22Rv1 (cell line): ENCODE measurements around the gene ZNF500.

Experiments
- H3K27ac ChIP-seq: fragments of 450-650 bp; 2 replicates; pipeline ENCODE4 v1.5.1; 2017
- ZFX ChIP-seq: fragments of 450-650 bp; IDR thresholded peaks from 2 replicates; pipeline ENCODE4 v1.6.1; 2017; ENCODE audit warnings: antibody characterized with exemption, borderline replicate concordance
- TF ChIP-seq, protein P1 (sequence below): fragments of 450-650 bp; IDR thresholded peaks from 2 replicates; pipeline ENCODE4 v1.5.1; 2017; ENCODE audit warnings: mild to moderate bottlenecking

Gene ZNF500

DNA sequence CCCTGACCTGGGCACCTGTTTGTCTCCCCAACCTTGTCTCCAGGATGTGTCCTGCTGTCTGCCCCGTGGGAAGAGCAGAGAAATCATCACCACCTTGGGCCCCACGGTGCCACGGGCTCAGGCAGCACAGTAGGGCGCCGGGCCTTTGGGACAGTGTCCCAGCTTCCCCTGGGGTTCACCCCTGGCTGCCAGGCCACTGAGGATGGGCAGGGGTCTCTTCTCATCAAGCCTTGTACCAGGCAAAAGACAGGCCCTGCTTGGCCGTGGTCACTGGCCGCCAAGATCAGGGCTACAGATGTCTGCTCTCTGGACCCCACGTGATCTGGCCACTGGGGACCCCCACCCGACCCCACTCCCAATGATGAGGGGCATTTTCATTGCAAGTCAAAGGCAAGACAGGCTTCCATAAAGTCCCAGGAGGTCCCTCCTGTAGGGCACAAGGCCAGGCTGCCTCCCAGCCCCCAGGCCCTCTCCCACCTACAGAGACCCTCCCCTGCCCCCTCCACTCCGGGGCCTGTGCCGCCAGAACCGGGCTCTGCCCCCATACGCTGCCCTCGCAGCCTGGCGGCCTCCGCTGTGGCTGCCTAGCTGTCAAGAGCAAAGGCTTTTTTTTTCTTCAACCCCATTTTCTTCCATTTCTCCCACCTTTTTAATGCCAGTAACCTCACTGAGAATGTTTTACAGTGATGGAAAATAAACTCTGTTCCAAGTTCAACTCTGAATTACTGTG lies 18.1 kb downstream of the ZNF500 start:
- TF ChIP-seq, protein P1, sequence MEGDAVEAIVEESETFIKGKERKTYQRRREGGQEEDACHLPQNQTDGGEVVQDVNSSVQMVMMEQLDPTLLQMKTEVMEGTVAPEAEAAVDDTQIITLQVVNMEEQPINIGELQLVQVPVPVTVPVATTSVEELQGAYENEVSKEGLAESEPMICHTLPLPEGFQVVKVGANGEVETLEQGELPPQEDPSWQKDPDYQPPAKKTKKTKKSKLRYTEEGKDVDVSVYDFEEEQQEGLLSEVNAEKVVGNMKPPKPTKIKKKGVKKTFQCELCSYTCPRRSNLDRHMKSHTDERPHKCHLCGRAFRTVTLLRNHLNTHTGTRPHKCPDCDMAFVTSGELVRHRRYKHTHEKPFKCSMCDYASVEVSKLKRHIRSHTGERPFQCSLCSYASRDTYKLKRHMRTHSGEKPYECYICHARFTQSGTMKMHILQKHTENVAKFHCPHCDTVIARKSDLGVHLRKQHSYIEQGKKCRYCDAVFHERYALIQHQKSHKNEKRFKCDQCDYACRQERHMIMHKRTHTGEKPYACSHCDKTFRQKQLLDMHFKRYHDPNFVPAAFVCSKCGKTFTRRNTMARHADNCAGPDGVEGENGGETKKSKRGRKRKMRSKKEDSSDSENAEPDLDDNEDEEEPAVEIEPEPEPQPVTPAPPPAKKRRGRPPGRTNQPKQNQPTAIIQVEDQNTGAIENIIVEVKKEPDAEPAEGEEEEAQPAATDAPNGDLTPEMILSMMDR = no peak
- no peak for TF ChIP-seq ZFX
- no peak overlapping the region for H3K27ac ChIP-seq

DNA sequence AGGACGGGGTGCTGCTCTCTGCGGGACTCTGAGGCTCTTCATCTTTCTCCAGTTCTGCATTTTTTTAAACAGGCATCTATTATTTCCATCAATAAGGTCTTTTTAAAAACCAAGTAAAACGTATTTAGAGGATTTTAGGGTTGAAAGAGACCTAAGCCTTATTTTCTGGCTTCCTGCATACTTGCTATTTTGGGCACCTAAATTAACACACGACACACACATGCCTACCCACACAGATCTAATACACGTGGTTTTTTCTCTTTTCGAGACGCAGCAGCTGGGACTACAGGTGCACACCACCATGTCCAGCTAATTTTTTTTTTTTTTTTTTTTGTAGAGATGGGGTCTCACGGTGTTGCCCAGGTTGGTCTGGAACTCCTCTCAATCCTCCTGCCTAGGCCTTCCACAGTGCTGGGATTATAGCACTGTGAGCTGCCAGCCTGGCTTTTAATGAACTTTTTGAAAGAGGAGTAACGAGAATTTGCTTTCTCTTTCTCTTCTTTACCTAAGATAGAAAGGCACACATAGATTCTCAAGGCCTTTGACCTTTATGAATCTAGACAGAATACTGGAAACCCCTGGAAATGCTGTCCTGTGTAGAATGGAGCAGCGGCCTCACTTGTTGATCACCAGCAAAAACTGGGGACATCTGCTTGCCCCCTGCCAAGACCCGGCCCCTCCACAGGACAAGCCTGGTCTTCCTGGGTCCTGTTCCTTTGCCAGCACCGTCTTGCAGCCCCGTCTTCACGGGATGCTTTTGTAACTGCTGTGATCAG lies 18.9 kb downstream of the ZNF500 start:
- TF ChIP-seq, protein P1 = no peak
- no peak overlapping the region for H3K27ac ChIP-seq

DNA sequence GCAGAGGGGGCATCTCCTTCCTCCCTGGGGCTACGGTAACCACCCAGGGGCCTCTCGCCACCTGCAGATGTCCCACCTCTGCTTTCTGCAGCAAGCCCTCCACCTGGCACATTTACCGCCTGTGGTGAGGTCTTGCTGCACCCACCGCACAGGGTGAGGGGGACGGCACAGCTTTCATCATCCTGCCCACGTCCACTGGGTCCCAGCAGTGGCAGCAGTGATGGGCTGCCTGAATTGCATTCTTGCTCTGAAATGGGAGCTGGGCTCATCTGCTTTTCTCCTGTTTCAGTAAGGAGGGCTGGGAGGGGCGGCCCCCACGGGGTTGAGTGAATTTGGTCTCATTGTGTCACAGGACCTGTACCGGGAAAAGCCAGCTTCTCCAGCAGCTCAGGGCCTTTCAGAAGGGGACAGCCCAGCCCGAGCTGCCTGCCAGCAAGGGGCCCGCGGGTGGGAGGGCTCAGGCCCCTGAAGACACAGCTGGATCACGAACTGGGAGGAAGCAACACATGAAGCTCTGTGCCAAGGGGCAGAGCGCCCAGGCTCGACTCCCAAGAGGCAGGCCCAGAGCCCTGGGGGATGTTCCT lies 19.9 kb downstream of the ZNF500 start:
- TF ChIP-seq, protein P1 = no peak
- TF ChIP-seq ZFX = no peak
- H3K27ac ChIP-seq = no peak overlapping the region

DNA sequence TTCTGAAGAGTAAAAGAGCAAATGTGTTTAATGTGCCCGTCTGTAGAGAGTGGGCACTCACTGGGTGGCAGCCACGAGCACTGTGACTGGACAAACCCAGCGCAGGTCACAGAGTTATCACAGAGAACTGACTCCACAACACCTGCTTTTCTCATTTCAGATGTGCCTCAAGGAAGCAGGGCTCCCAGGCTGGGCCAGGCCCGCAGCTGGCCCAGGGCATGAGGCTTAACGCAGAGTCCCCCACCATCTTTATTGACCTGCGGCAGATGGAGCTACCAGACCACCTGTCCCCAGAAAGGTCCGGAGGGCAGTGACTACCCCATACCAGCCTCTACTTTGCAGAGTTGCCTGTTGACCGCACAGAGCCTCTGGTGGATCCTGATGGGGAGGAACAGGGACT lies 20.7 kb downstream of the ZNF500 start:
- no peak for TF ChIP-seq ZFX
- TF ChIP-seq, protein P1 = no peak
- no peak overlapping the region for H3K27ac ChIP-seq

DNA sequence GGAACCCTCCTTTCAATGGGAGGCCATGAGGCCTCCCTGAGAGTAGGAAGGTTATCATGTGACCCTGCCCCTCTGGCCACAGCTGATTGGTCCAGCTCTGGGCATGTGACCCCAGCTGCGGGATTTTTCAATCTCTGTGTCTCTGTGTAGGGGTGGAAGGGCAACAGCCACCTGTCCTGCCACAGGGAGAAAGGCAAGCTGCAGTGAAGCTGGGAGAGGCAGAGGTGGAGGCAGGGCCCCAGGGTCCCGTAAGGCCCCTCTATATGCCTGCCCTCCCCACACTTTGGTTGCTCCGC lies 21.7 kb downstream of the ZNF500 start:
- TF ChIP-seq ZFX = no peak
- TF ChIP-seq, protein P1 = no peak
- H3K27ac ChIP-seq = no peak overlapping the region

DNA sequence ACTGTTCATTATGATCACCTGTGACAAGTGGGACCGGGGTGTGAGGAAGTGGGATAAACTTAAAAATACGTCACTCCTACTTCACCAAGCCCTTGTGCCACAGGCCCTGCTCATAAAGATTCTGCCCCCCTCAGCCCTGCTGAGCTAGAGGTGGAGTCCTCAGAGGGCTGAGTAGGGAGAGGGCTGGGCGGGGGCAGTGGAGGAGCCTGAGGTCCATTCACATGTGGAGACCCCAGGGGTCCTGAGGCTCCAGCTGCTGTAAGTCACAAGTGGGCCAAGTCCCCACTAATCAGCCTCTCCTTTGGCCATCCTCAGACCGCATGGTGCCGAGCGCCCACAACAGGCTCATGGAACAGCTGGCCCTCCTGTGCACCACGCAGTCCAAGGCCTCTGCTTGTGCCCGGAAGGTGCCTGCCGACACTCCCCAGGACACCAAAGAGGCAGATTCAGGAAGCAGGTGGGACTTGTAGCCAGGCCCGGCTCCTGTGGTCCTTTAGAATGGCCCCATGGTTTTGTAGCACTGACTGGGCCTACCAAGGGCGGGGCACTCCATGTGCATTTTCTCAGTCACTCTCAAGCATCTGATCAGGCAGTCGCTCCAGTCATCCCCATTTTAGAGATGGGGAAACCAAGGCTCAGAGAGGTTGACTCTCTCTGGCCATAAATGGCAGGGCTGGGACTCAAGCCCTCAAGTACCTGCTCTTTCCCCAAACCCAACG lies 22.2 kb downstream of the ZNF500 start:
- TF ChIP-seq, protein P1 = no peak
- no peak for TF ChIP-seq ZFX

More for the DNA sequence above, 22.2 kb downstream of the ZNF500 start:
- H3K27ac ChIP-seq = no peak overlapping the region
